HG03457 (cell line): ENCODE results near the gene NMU.
"Not testable (repeated sequence)": the region's sequence is repeated elsewhere in the genome, so short reads cannot be mapped to it uniquely, and the experiment has no call there.

Experiments
- ATAC-seq: cut with Tn5 transposase; IDR thresholded peaks from one replicate; pipeline ENCODE4 v1.9.1; 2021; ENCODE audit warnings: moderate number of reproducible peaks; ENCODE audit not compliant: unreplicated experiment

Gene NMU

GRCh38 chr4:55625835-55626234 is 10.3 kb downstream of the NMU start:
- no peak for ATAC-seq

GRCh38 chr4:55624063-55624462 is 12.0 kb downstream of the NMU start:
- ATAC-seq = not testable (repeated sequence)

GRCh38 chr4:55618546-55619143 is 17.5 kb downstream of the NMU start:
- ATAC-seq = no peak

- ATAC-seq = peak; percentile 85
These were observed 18.4 kb downstream of the NMU start for GRCh38 chr4:55617587-55618197.

GRCh38 chr4:55615008-55615407 is 21.1 kb downstream of the NMU start:
- no peak for ATAC-seq

- ATAC-seq = no peak
These were observed 22.5 kb downstream of the NMU start for GRCh38 chr4:55613621-55614020.

GRCh38 chr4:55612341-55612740 is 23.8 kb downstream of the NMU start:
- ATAC-seq = no peak

- ATAC-seq = no peak
These were observed 24.6 kb downstream of the NMU start for GRCh38 chr4:55611358-55612059.

GRCh38 chr4:55610381-55610780 is 25.7 kb downstream of the NMU start:
- ATAC-seq = no peak

GRCh38 chr4:55609393-55609866 is 26.7 kb downstream of the NMU start:
- ATAC-seq = no peak

- no peak for ATAC-seq
These were observed 27.5 kb downstream of the NMU start for GRCh38 chr4:55608591-55608990.

GRCh38 chr4:55604996-55605395 is 31.1 kb downstream of the NMU start:
- ATAC-seq = no peak

GRCh38 chr4:55600640-55601039 is 35.5 kb downstream of the NMU start:
- no peak for ATAC-seq

GRCh38 chr4:55598641-55599040 is 37.5 kb downstream of the NMU start:
- ATAC-seq = no peak

GRCh38 chr4:55592014-55592413 is 44.1 kb downstream of the NMU start, which contains the start of gene PDCL2:
TSS of gene PDCL2 (minus strand) at chr4:55592245. CDS start at chr4:55592109, 136 bp downstream.
- ATAC-seq = no peak

GRCh38 chr4:55588160-55588559 is 47.9 kb downstream of the NMU start:
- no peak for ATAC-seq

- ATAC-seq = not testable (repeated sequence)
These were observed 53.3 kb downstream of the NMU start for GRCh38 chr4:55582773-55583172.

GRCh38 chr4:55578341-55579010 is 57.6 kb downstream of the NMU start:
- no peak for ATAC-seq

- no peak for ATAC-seq
These were observed 60.6 kb downstream of the NMU start for GRCh38 chr4:55575513-55575912.

- ATAC-seq = no peak
These were observed 61.8 kb downstream of the NMU start for GRCh38 chr4:55574252-55574651.

GRCh38 chr4:55571806-55572205 is 64.3 kb downstream of the NMU start:
- ATAC-seq = no peak
